C4-2B (cell line): ENCODE results near the gene FKBP1B.

Experiments
- H3K27ac ChIP-seq: fragments of 450-650 bp; 2 replicates; pipeline ENCODE4 v1.5.1; 2017
- ZFX ChIP-seq: fragments of 450-650 bp; IDR thresholded peaks from 2 replicates; pipeline ENCODE4 v1.6.1; 2017
- TF ChIP-seq, protein P1 (sequence below): fragments of 450-650 bp; conservative IDR thresholded peaks from 2 replicates; pipeline ENCODE4 v1.5.1; 2017; ENCODE audit warnings: mild to moderate bottlenecking

Gene FKBP1B

DNA sequence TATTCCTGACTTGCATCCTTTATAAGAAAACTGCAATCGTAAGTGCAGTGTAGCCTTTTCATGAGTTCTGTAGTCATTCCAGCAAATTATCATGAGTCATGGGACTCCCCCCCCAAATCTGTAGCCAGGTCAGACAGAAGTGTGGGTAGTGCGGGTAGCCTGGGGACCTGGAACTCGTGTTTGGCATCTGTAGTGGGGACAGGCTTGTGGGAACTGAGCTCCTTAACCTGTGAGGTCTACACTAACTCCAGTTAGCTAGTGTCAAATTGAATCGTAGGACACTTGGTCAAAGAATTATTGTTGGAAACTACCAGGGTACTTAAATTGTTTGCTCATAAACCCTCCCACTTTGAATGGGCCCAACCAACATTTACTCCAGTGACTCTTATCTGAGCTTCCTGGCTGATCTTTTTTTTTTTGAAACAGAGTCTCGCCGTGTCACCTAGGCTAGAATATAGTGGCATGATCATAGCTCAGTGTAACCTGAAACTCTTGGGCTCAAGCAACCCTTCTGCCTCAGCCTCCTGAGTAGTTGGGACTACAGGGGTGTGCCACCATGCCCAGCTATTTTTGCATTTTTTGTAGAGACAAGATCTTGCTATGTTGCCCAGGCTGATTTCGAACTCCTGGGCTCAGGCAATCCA is 61.2 kb downstream of the FKBP1B start:
- TF ChIP-seq, protein P1, sequence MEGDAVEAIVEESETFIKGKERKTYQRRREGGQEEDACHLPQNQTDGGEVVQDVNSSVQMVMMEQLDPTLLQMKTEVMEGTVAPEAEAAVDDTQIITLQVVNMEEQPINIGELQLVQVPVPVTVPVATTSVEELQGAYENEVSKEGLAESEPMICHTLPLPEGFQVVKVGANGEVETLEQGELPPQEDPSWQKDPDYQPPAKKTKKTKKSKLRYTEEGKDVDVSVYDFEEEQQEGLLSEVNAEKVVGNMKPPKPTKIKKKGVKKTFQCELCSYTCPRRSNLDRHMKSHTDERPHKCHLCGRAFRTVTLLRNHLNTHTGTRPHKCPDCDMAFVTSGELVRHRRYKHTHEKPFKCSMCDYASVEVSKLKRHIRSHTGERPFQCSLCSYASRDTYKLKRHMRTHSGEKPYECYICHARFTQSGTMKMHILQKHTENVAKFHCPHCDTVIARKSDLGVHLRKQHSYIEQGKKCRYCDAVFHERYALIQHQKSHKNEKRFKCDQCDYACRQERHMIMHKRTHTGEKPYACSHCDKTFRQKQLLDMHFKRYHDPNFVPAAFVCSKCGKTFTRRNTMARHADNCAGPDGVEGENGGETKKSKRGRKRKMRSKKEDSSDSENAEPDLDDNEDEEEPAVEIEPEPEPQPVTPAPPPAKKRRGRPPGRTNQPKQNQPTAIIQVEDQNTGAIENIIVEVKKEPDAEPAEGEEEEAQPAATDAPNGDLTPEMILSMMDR, result no peak
- no peak for TF ChIP-seq ZFX
- no peak overlapping the region for H3K27ac ChIP-seq

DNA sequence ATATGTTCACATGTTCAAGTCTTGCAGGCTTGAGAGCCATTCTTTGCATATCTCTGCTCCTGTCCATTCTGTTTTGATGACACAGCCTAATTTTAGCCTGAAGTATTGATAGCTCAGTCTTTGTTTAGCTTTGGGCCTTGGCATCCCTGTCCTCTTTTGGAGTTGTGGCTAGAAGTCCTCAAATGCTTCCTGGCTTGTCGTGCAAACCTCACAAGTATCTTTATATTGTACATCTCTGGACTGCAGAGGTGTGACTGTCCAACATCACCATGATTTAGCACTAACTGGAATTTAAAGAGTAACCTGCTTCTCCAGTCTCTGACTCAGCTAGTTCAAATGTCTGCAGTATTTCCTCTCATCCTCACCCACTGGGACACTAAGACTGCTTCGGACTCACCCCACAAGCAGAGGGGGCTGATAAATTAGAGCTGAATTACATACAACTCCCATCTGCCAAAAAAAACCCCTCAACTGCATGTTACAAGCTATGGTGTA is 61.9 kb downstream of the FKBP1B start:
- TF ChIP-seq, protein P1, result no peak
- TF ChIP-seq ZFX, result no peak
- H3K27ac ChIP-seq, result no peak overlapping the region
